DOHH2 (cell line): ENCODE results near the gene LBX2.

Source experiments
- H3F3A ChIP-seq: fragments of 200-600 bp; sonication (generic), shearing (Covaris generic); 2 replicates; pipeline ENCODE4 v1.6.0; 2016; ENCODE audit warnings: antibody characterized with exemption, mild to moderate bottlenecking; ENCODE audit not compliant: control insufficient read depth, insufficient read depth
- H3K27ac ChIP-seq: fragments of 200-600 bp; sonication (generic); 2 replicates; pipeline ENCODE4 v1.5.1; 2014; ENCODE audit warnings: low read depth, mild to moderate bottlenecking, low read length, moderate library complexity
- H3K27me3 ChIP-seq: fragments of 200-600 bp; sonication (generic); 2 replicates; pipeline ENCODE4 v1.6.1; 2014; ENCODE audit warnings: mild to moderate bottlenecking, low read length, mixed read lengths; ENCODE audit not compliant: control insufficient read depth
- H3K36me3 ChIP-seq: fragments of 200-600 bp; sonication (generic); 2 replicates; pipeline ENCODE4 v1.6.1; 2014; ENCODE audit warnings: mild to moderate bottlenecking, low read length, moderate library complexity, mixed read lengths; ENCODE audit not compliant: control insufficient read depth
- H3K4me1 ChIP-seq: fragments of 200-600 bp; sonication (generic); 2 replicates; pipeline ENCODE4 v1.6.1; 2014; ENCODE audit warnings: mild to moderate bottlenecking, low read length, mixed read lengths; ENCODE audit not compliant: control insufficient read depth
- H3K4me2 ChIP-seq: fragments of 200-600 bp; sonication (generic); 2 replicates; pipeline ENCODE4 v1.6.0; 2014; ENCODE audit warnings: mild to moderate bottlenecking, low read length, moderate library complexity
- H3K4me3 ChIP-seq: fragments of 200-600 bp; sonication (generic); 2 replicates; pipeline ENCODE4 v1.5.1; 2014; ENCODE audit warnings: mild to moderate bottlenecking, low read length, mixed read lengths
- H3K79me2 ChIP-seq: fragments of 200-600 bp; sonication (generic); 2 replicates; pipeline ENCODE4 v1.6.1; 2014; ENCODE audit warnings: mild to moderate bottlenecking, low read length, mixed read lengths; ENCODE audit not compliant: control insufficient read depth
- H3K9me2 ChIP-seq: fragments of 200-600 bp; sonication (generic); replicated peaks from 2 replicates; pipeline ENCODE4 v1.6.1; 2014; ENCODE audit warnings: mild to moderate bottlenecking, low read length, mixed read lengths; ENCODE audit not compliant: control insufficient read depth
- H3K9me3 ChIP-seq: fragments of 200-600 bp; sonication (generic); 2 replicates; pipeline ENCODE4 v1.6.1; 2014; ENCODE audit warnings: antibody characterized with exemption, low read length, mixed read lengths; ENCODE audit not compliant: control insufficient read depth, insufficient read depth
- H4K20me1 ChIP-seq: fragments of 200-600 bp; sonication (generic); 2 replicates; pipeline ENCODE4 v1.6.0; 2014; ENCODE audit warnings: low read depth, mild to moderate bottlenecking, antibody characterized with exemption, low read length, moderate library complexity; ENCODE audit not compliant: control insufficient read depth, insufficient read depth
- EZH2phosphoT487 ChIP-seq: fragments of 200-600 bp; sonication (generic); IDR thresholded peaks from 2 replicates; pipeline ENCODE4 v1.6.1; 2017; ENCODE audit warnings: borderline replicate concordance, mild to moderate bottlenecking, antibody characterized with exemption, low read length, moderate library complexity, mixed read lengths
- TF ChIP-seq, protein P1 (sequence below): fragments of 200-600 bp; sonication (generic); IDR thresholded peaks from one replicate; pipeline ENCODE4 v1.5.1; 2014; ENCODE audit warnings: antibody characterized with exemption, mild to moderate bottlenecking, low read depth, low read length; ENCODE audit not compliant: poor library complexity, severe bottlenecking

LBX2 gene

GRCh38 chr2:74512744-74513604 is 13.6 kb upstream of the LBX2 start:
- Histone ChIP-seq H3K36me3 (no peaks in the 10 kb centered on the region), H3K27me3 (peaks cover 46% of the 10 kb centered on the region), H3K9me2 (no peaks in the 10 kb centered on the region), H3K79me2 (no peaks in the 10 kb centered on the region), H3K4me2 (no peak overlapping the region), H3K9me3 (no peaks in the 10 kb centered on the region), H3F3A (0 out of 2 replicates have a peak, but pooled peaks cover 3% of the 10 kb centered on the region), H3K27ac (no peak overlapping the region), H3K4me1 (peaks cover 22% of the 10 kb centered on the region), H3K4me3 (no peak overlapping the region), H4K20me1 (no peaks in the 10 kb centered on the region)
- TF ChIP-seq EZH2phosphoT487: no peak
- TF ChIP-seq, protein P1, sequence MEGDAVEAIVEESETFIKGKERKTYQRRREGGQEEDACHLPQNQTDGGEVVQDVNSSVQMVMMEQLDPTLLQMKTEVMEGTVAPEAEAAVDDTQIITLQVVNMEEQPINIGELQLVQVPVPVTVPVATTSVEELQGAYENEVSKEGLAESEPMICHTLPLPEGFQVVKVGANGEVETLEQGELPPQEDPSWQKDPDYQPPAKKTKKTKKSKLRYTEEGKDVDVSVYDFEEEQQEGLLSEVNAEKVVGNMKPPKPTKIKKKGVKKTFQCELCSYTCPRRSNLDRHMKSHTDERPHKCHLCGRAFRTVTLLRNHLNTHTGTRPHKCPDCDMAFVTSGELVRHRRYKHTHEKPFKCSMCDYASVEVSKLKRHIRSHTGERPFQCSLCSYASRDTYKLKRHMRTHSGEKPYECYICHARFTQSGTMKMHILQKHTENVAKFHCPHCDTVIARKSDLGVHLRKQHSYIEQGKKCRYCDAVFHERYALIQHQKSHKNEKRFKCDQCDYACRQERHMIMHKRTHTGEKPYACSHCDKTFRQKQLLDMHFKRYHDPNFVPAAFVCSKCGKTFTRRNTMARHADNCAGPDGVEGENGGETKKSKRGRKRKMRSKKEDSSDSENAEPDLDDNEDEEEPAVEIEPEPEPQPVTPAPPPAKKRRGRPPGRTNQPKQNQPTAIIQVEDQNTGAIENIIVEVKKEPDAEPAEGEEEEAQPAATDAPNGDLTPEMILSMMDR: no peak

DNA sequence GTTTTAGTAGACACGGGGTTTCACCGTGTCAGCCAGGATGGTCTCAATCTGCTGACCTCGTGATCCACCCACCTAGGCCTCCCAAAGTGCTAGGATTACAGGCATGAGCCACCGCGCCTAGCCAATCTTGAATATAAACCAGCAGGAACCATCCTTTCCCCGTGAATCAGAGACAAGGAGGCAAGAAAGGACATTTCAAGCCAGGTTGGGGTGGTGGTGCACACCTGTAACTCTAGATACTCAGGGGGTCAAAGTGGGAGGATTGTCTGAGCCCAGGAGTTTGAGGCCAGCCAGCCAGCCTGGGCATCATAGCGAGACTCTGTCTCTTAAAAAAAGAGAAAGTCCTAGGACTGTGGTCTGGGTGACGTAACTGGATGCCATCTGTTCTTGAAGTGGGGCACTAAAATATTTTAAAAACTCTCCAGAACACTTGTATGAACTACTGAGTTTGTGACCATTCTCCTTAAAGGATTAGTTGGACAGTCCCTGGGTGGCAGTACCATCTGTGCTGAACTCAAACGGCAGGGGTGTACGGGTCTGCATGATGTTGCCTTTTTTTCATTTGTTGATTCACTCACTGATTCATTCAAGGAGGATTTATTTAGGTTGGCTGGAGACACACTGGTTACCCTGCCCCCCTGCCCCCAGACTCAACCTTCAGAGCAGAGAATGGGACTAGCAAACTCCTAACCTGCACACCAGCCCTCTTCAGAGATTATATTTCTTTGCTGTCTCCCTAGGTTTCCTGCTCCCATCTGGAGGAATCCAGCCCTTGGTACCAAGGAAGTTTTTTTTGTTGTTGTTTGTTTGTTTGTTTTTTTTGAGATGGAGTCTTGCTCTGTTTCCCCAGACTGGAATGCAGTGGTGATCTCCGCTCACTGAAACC is 11.9 kb upstream of the LBX2 start:
- H4K20me1 ChIP-seq: no peaks in the 10 kb centered on the region
- H3F3A ChIP-seq: 0 out of 2 replicates have a peak, but pooled peaks cover 3% of the 10 kb centered on the region
- peaks cover 7% of the 10 kb centered on the region for H3K79me2 ChIP-seq
- H3K27me3 ChIP-seq: peaks cover 42% of the 10 kb centered on the region
- no peak for TF ChIP-seq EZH2phosphoT487
- TF ChIP-seq, protein P1: no peak
- no peaks in the 10 kb centered on the region for H3K9me3 ChIP-seq
- peaks cover 3% of the 10 kb centered on the region for H3K36me3 ChIP-seq
- no peak overlapping the region for H3K4me3 ChIP-seq
- no peaks in the 10 kb centered on the region for H3K9me2 ChIP-seq
- no peak overlapping the region for H3K27ac ChIP-seq
- no peak overlapping the region for H3K4me2 ChIP-seq
- H3K4me1 ChIP-seq: peaks cover 30% of the 10 kb centered on the region

DNA sequence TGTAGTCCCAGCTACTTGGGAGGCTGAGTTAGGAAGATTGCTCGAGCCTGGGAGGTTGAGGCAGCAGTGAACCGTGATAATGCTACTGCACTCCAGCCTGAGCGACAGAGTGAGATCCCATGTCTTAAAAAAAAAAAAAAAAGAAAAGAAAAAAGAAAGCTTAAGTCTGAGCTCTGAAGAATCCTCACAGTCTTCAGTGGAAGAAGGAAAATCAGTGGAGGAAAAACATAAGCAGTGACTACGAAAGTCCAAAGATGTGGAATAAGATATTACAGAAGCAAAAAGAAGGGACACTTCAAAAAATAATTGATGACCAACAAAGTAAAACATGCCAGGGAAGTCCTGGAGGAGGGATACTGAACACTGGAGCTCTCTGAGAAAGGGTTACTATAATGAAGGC is 10.9 kb upstream of the LBX2 start:
- Histone ChIP-seq H3K9me3 (no peaks in the 10 kb centered on the region), H3F3A (0 out of 2 replicates have a peak, but pooled peaks cover 3% of the 10 kb centered on the region), H4K20me1 (no peaks in the 10 kb centered on the region), H3K27ac (no peak overlapping the region), H3K4me2 (no peak overlapping the region), H3K9me2 (no peaks in the 10 kb centered on the region), H3K4me3 (no peak overlapping the region), H3K4me1 (peaks cover 39% of the 10 kb centered on the region), H3K27me3 (peaks cover 36% of the 10 kb centered on the region), H3K79me2 (peaks cover 13% of the 10 kb centered on the region), H3K36me3 (peaks cover 11% of the 10 kb centered on the region)
- TF ChIP-seq, protein P1: no peak
- no peak for TF ChIP-seq EZH2phosphoT487
